GM12873 (cell line): ENCODE results near the gene FAM184B.

Experiments used
- TF ChIP-seq, protein P1 (sequence below): IDR thresholded peaks from 2 replicates; pipeline ENCODE4 v1.5.1; 2012; ENCODE audit warnings: low read depth, mild to moderate bottlenecking, moderate library complexity, low read length, control low read depth; ENCODE audit not compliant: insufficient read depth; ENCODE audit errors: missing control alignments

The FAM184B gene

GRCh38 chr4:17662694-17663093 is 118.7 kb downstream of the FAM184B start:
- TF ChIP-seq, protein P1, sequence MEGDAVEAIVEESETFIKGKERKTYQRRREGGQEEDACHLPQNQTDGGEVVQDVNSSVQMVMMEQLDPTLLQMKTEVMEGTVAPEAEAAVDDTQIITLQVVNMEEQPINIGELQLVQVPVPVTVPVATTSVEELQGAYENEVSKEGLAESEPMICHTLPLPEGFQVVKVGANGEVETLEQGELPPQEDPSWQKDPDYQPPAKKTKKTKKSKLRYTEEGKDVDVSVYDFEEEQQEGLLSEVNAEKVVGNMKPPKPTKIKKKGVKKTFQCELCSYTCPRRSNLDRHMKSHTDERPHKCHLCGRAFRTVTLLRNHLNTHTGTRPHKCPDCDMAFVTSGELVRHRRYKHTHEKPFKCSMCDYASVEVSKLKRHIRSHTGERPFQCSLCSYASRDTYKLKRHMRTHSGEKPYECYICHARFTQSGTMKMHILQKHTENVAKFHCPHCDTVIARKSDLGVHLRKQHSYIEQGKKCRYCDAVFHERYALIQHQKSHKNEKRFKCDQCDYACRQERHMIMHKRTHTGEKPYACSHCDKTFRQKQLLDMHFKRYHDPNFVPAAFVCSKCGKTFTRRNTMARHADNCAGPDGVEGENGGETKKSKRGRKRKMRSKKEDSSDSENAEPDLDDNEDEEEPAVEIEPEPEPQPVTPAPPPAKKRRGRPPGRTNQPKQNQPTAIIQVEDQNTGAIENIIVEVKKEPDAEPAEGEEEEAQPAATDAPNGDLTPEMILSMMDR, result no peak

DNA sequence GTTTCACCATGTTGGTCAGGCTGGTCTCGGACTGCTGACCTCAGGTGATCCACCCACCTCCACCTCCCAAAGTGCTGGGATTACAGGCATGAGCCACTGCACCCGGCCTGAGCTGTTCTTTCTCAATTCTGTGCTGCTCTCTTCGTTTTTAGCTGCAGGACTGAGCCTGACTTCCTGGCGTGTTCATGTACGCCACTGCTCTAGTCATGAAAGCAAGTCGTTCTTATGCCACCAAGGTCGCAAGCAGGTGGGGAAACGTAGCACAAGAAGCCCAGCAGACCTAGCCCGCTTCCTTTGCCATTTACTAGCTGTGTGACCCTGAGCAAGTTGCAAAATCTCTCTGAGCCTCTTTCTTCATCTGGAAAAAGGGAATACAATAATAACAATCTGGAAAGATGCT is 123.6 kb downstream of the FAM184B start:
- TF ChIP-seq, protein P1, result no peak

DNA sequence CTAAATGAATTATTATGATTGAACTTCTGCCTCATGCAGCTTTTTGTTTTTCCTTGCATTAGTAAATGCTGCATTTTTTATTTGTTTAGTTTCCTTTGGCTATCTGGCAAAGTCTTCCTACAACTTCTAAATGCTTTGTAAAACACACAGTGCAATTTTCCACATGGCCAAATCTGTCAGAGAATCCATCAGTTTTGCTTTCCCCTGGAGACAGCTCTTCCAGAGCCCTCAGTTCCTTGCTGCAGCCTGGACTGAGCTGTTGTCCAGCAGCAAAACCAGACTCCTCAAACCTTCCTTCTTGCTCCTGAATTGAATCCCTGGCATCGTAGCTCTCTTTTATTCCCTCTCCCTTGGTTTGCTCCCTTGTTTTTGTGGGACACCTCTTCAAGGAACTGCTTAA is 124.3 kb downstream of the FAM184B start:
- TF ChIP-seq, protein P1, result no peak

DNA sequence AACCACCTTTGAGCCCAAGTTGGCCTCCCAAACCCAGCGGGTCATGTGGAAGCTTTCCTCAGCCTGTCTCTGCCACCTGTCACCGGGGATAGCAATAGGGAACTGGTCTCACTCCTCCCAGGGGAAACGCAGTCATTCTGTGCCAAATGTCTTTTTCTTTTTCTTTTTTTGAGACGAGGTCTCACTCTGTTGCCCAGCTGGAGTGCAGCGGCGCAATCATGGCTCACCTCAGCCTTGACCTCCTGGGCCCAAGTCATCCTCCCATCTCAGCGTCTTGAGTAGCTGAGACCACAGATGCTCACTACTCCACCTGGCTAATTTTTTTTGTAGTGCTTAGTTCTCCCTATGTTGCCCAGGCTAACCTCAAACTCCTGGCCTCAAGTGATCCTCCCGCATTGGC is 126.7 kb downstream of the FAM184B start:
- TF ChIP-seq, protein P1, result peak; percentile 3

GRCh38 chr4:17650406-17650805 is 131.0 kb downstream of the FAM184B start:
- TF ChIP-seq, protein P1, result no peak

GRCh38 chr4:17647927-17648326 is 133.5 kb downstream of the FAM184B start:
- TF ChIP-seq, protein P1, result no peak

- TF ChIP-seq, protein P1, result no peak
Observed at GRCh38 chr4:17647176-17647806, 134.1 kb downstream of the FAM184B start.

- TF ChIP-seq, protein P1, result no peak
Observed at GRCh38 chr4:17646693-17647092, 134.7 kb downstream of the FAM184B start.
